HEK293 (cell line): ENCODE measurements around the gene ANGPTL8.

Experiments
- CTCF ChIA-PET: fragments of 350-600 bp; formaldehyde crosslinking; extraction: SDS; loops from one replicate; lab custom pipeline; 2021; ENCODE audit warnings: antibody characterized with exemption; lab: Yijun Ruan, JAX
- POLR2A ChIA-PET: fragments of 300-600 bp; formaldehyde crosslinking; extraction: SDS; loops from one replicate; lab custom pipeline; 2020; ENCODE audit warnings: antibody characterized with exemption, inconsistent platforms; lab: Yijun Ruan, JAX
- H3K27ac ChIP-seq: fragments of 200-500 bp; sonication (Bioruptor generic); 2 replicates; pipeline ENCODE4 v1.5.1; 2014; ENCODE audit warnings: low read depth, low read length, control low read depth, inconsistent platforms; ENCODE audit errors: extremely low read depth
- H3K36me3 ChIP-seq, 2 experiments: fragments of 200-500 bp in 1 of 2; sonication (Bioruptor generic) in 1 of 2; 1 replicate in 1 of 2; 2 replicates in 1 of 2; pipeline ENCODE4 v1.5.1; 2014 to 2017; ENCODE audit warnings: inconsistent platforms in 2 of 2, low read length in 2 of 2; ENCODE audit not compliant: control insufficient read depth in 2 of 2, insufficient read depth in 1 of 2
- H3K4me1 ChIP-seq: fragments of 200-500 bp; sonication (Bioruptor generic); 2 replicates; pipeline ENCODE4 v1.5.1; 2014; ENCODE audit warnings: mild to moderate bottlenecking, low read length, inconsistent platforms; ENCODE audit not compliant: control insufficient read depth, insufficient read depth
- H3K4me3 ChIP-seq: 2 replicates; pipeline ENCODE4 v1.5.1; 2011; ENCODE audit warnings: low read depth, mild to moderate bottlenecking, control low read depth, low read length, moderate library complexity
- H3K9me3 ChIP-seq: fragments of 200-500 bp; sonication (Bioruptor generic); 2 replicates; pipeline ENCODE4 v1.5.1; 2014; ENCODE audit warnings: low read depth, low read length, inconsistent platforms; ENCODE audit not compliant: control insufficient read depth, insufficient read depth
- GLI2 ChIP-seq: fragments of 450-650 bp; formaldehyde crosslinking; IDR thresholded peaks from 2 replicates; pipeline ENCODE4; 2017; ENCODE audit warnings: missing biosample characterization, missing genetic modification characterization, low read depth, borderline replicate concordance
- KLF1 ChIP-seq: fragments of 450-650 bp; formaldehyde crosslinking; IDR thresholded peaks from 2 replicates; pipeline ENCODE4 v1.5.1; 2016; ENCODE audit warnings: missing biosample characterization, missing genetic modification characterization
- KLF17 ChIP-seq: fragments of 450-650 bp; formaldehyde crosslinking; IDR thresholded peaks from 2 replicates; pipeline ENCODE4 v1.5.1; 2016; ENCODE audit warnings: missing biosample characterization, missing genetic modification characterization
- KLF8 ChIP-seq: fragments of 450-650 bp; formaldehyde crosslinking; IDR thresholded peaks from 2 replicates; pipeline ENCODE4 v1.5.1; 2016; ENCODE audit warnings: missing biosample characterization, missing genetic modification characterization
- KLF9 ChIP-seq: fragments of 450-650 bp; formaldehyde crosslinking; IDR thresholded peaks from 2 replicates; pipeline ENCODE4 v1.5.1; 2016; ENCODE audit warnings: missing biosample characterization, missing genetic modification characterization, low read depth
- PATZ1 ChIP-seq: fragments of 450-650 bp; formaldehyde crosslinking; IDR thresholded peaks from 2 replicates; pipeline ENCODE4 v1.5.1; 2016; ENCODE audit warnings: missing biosample characterization, missing genetic modification characterization
- PRDM1 ChIP-seq: fragments of 450-650 bp; formaldehyde crosslinking; IDR thresholded peaks from 2 replicates; pipeline ENCODE4; 2016; ENCODE audit warnings: missing biosample characterization, missing genetic modification characterization
- SP2 ChIP-seq: fragments of 450-650 bp; formaldehyde crosslinking; IDR thresholded peaks from 2 replicates; pipeline ENCODE4 v1.5.1; 2016; ENCODE audit warnings: missing biosample characterization, missing genetic modification characterization
- ZEB2 ChIP-seq: fragments of 450-650 bp; formaldehyde crosslinking; IDR thresholded peaks from 2 replicates; pipeline ENCODE4 v1.5.1; 2016; ENCODE audit warnings: missing biosample characterization, missing genetic modification characterization
- ZFP37 ChIP-seq: fragments of 450-650 bp; formaldehyde crosslinking; IDR thresholded peaks from 2 replicates; pipeline ENCODE4 v1.5.1; 2016; ENCODE audit warnings: missing biosample characterization, missing genetic modification characterization
- ZFP69B ChIP-seq: fragments of 450-650 bp; formaldehyde crosslinking; IDR thresholded peaks from 2 replicates; pipeline ENCODE4 v1.5.1; 2016; ENCODE audit warnings: missing biosample characterization, missing genetic modification characterization
- ZNF157 ChIP-seq: fragments of 450-650 bp; formaldehyde crosslinking; IDR thresholded peaks from 2 replicates; pipeline ENCODE4 v1.5.1; 2016; ENCODE audit warnings: missing biosample characterization, missing genetic modification characterization
- ZNF174 ChIP-seq: fragments of 450-650 bp; formaldehyde crosslinking; IDR thresholded peaks from 2 replicates; pipeline ENCODE4 v1.5.0; 2017; ENCODE audit warnings: missing biosample characterization, mild to moderate bottlenecking, missing genetic modification characterization
- ZNF202 ChIP-seq: fragments of 450-650 bp; formaldehyde crosslinking; IDR thresholded peaks from 2 replicates; pipeline ENCODE4 v1.5.1; 2016; ENCODE audit warnings: missing biosample characterization, missing genetic modification characterization, borderline replicate concordance
- ZNF24 ChIP-seq: fragments of 450-650 bp; formaldehyde crosslinking; IDR thresholded peaks from 2 replicates; pipeline ENCODE4 v1.5.1; 2016; ENCODE audit warnings: missing biosample characterization, missing genetic modification characterization
- ZNF248 ChIP-seq: fragments of 450-650 bp; formaldehyde crosslinking; IDR thresholded peaks from 2 replicates; pipeline ENCODE4 v1.5.1; 2017; ENCODE audit warnings: missing biosample characterization, missing genetic modification characterization
- ZNF280D ChIP-seq: fragments of 450-650 bp; formaldehyde crosslinking; IDR thresholded peaks from 2 replicates; pipeline ENCODE4 v1.5.1; 2016; ENCODE audit warnings: missing biosample characterization, missing genetic modification characterization
- ZNF362 ChIP-seq: fragments of 450-650 bp; formaldehyde crosslinking; IDR thresholded peaks from 2 replicates; pipeline ENCODE4 v1.5.1; 2016; ENCODE audit warnings: missing biosample characterization, missing genetic modification characterization
- ZNF560 ChIP-seq: fragments of 450-650 bp; formaldehyde crosslinking; IDR thresholded peaks from 2 replicates; pipeline ENCODE4 v1.5.1; 2017; ENCODE audit warnings: missing biosample characterization, missing genetic modification characterization, borderline replicate concordance
- ZNF600 ChIP-seq: fragments of 450-650 bp; formaldehyde crosslinking; IDR thresholded peaks from 2 replicates; pipeline ENCODE4 v1.5.1; 2016; ENCODE audit warnings: missing biosample characterization, missing genetic modification characterization

The ANGPTL8 gene

GRCh38 chr19:11191273-11191755 lies 48.1 kb upstream of the ANGPTL8 start:
- ChIA-PET CTCF (interaction anchor here (0.6 to 1.2 kb wide), 3 partner anchors 13 to 155 kb away, joined by 3 to 4 read pairs (median 4); no protein-coding TSS in a partner anchor), POLR2A (interaction anchor here (1.1 kb wide), 1 partner anchor 52 kb away, joined by 4 read pairs; no protein-coding TSS in a partner anchor)
- Histone ChIP-seq H3K36me3 (peaks cover 3 to 50% of the 10 kb centered on the region in 2 experiments; a peak in 2 of 3 replicates), H3K4me1 (peaks cover 5% of the 10 kb centered on the region), H3K27ac (no peak overlapping the region), H3K9me3 (no peaks in the 10 kb centered on the region), H3K4me3 (no peak overlapping the region)
- peak; percentile 87 for TF ChIP-seq PRDM1 (tag by site-specific recombination)
- peak; percentile 79 for TF ChIP-seq KLF17 (tag by site-specific recombination)
- no peak for TF ChIP-seq ZNF202 (tag by site-specific recombination)
- peak; percentile 58; the same call in 1 of the 2 replicates for TF ChIP-seq KLF1
- TF ChIP-seq ZNF560 (tag by site-specific recombination) = no peak
- TF ChIP-seq PATZ1 = 0 out of 2 replicates have a peak, but pooled peaks have one; percentile 21
- no peak for TF ChIP-seq ZNF362 (tag by site-specific recombination)
- no peak for TF ChIP-seq ZNF157 (tag by site-specific recombination)
- TF ChIP-seq SP2 = peak; percentile 39
- TF ChIP-seq ZNF600 = no peak
- no peak for TF ChIP-seq ZNF24

- Histone ChIP-seq H3K4me1 (peaks cover 5% of the 10 kb centered on the region), H3K4me3 (no peak overlapping the region), H3K27ac (no peak overlapping the region), H3K36me3 (peaks cover 3 to 50% of the 10 kb centered on the region in 2 experiments; a peak in 2 of 3 replicates), H3K9me3 (no peaks in the 10 kb centered on the region)
- CTCF ChIA-PET = interaction anchor here (0.6 to 1.2 kb wide), 3 partner anchors 21 to 156 kb away, joined by 4 read pairs; no protein-coding TSS in a partner anchor
- TF ChIP-seq GLI2 (tag by site-specific recombination) = no peak
- no peak for TF ChIP-seq ZEB2 (tag by site-specific recombination)
- TF ChIP-seq ZNF280D = peak; percentile 82
- no peak for TF ChIP-seq ZFP37 (tag by site-specific recombination)
- TF ChIP-seq ZFP69B (tag by site-specific recombination) = no peak
- TF ChIP-seq KLF8 (tag by site-specific recombination) = peak; percentile 27; the same call in 1 of the 2 replicates
- no peak for TF ChIP-seq KLF9 (tag by site-specific recombination)
- no peak for TF ChIP-seq ZNF174 (tag by site-specific recombination)
- TF ChIP-seq ZNF248 (tag by site-specific recombination) = no peak
- POLR2A ChIA-PET = interaction anchor here (1.1 kb wide), 1 partner anchor 53 kb away, joined by 4 read pairs; no protein-coding TSS in a partner anchor
These were observed 47.5 kb upstream of the ANGPTL8 start for GRCh38 chr19:11191934-11192333.
